Ascending aorta (tissue), 2 donors: ENCODE results near the gene METTL25B. TPM values are rescaled to one million over a fixed set of nuclear protein-coding genes. Genes with fewer than 3 reads are reported as not detected.
"Not testable (repeated sequence)": the region's sequence is repeated elsewhere in the genome, so short reads cannot be mapped to it uniquely, and the experiment has no call there.

Experiments
- DNase-seq, 2 donors: peaks; one replicate each; pipeline ENCODE4 v3.0.0-alpha.2; 2019; ENCODE audit warnings: low spot score in 2 of 2
- H3K27ac ChIP-seq, 2 donors: fragments of 200-600 bp; sonication (generic); one replicate each; pipeline ENCODE4 v1.5.1; 2016 to 2017; ENCODE audit warnings: mild to moderate bottlenecking in 1 of 2
- H3K27me3 ChIP-seq: fragments of 200-600 bp; sonication (generic); one replicate; pipeline ENCODE4 v1.5.1; 2017
- H3K36me3 ChIP-seq, 2 donors: fragments of 200-600 bp; sonication (generic); one replicate each; pipeline ENCODE4 v1.5.1; 2016
- H3K4me1 ChIP-seq, 2 donors: fragments of 200-600 bp; sonication (generic); one replicate each; pipeline ENCODE4 v1.5.1; 2016 to 2017; ENCODE audit warnings: mild to moderate bottlenecking in 1 of 2
- H3K4me3 ChIP-seq, 2 donors: fragments of 200-600 bp; sonication (generic); one replicate each; pipeline ENCODE4 v1.5.1; 2016 to 2017; ENCODE audit warnings: mild to moderate bottlenecking in 1 of 2
- H3K9me3 ChIP-seq, 2 donors: fragments of 200-600 bp; sonication (generic); one replicate each; pipeline ENCODE4 v1.5.1; 2016
- CTCF ChIP-seq, 3 experiments: fragments of 200-600 bp in 2 of 3; fragments of 450-650 bp in 1 of 3; sonication (generic) in 2 of 3; IDR thresholded peaks; one replicate each; pipeline ENCODE4 v1.5.1; 2016 to 2019; ENCODE audit warnings: antibody characterized with exemption in 3 of 3, mild to moderate bottlenecking in 1 of 3, moderate library complexity in 1 of 3
- intact Hi-C: fragments of 100-400 bp; cut with DNase I; formaldehyde crosslinking; loops from one replicate; pipeline ENCODE4 v1.15.1; 2023
- total RNA-seq: library from RNA; depleted of rRNA; stranded (reverse); fragments of >200 nt; gene quantifications from one replicate; pipeline ENCODE4 v1.1.0, GENCODE V29; 2016

The METTL25B gene
- total RNA-seq, 1 donor from 2014 or later: 9.9 TPM

DNA sequence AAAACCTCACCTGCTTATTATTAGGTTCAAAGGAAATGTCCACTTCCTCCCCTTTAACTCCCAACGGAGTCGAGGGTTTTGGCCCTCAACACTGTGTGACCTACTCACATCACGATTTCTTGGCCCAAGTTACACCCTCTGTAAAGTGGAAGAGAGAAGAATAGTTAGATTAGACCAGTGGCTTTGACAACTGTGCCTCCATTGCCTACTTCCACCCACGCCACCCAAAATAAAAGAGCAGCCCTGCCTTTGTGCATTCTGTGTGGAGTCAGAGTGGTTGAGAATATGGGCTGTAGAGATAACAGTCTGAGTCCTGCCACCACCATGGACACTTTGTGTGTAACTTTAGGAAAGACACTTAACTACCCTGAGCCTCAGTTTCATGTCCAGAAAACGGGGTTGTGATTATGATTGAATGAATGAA is 27.3 kb downstream of the METTL25B start:
- Histone ChIP-seq H3K27ac (no peak overlapping the region), H3K4me3 (no peak overlapping the region), H3K27me3 (no peaks in the 10 kb centered on the region), H3K9me3 (no peaks in the 10 kb centered on the region), H3K36me3 (no peaks in the 10 kb centered on the region), H3K4me1 (peaks cover 0 to 5% of the 10 kb centered on the region in 2 donors)
- intact Hi-C loops: no loop called here
- TF ChIP-seq CTCF (IDR thresholded peaks at IDR 0.05): no peak
- no peak for DNase-seq

- H3K9me3 ChIP-seq: no peaks in the 10 kb centered on the region
- H3K4me1 ChIP-seq: peaks cover 0 to 5% of the 10 kb centered on the region in 2 donors
- no peaks in the 10 kb centered on the region for H3K36me3 ChIP-seq
- no peak overlapping the region for H3K27ac ChIP-seq
- no peak for DNase-seq
- no peak for TF ChIP-seq CTCF (IDR thresholded peaks at IDR 0.05)
- H3K27me3 ChIP-seq: no peaks in the 10 kb centered on the region
- intact Hi-C loops: no loop called here
- H3K4me3 ChIP-seq: no peak overlapping the region
These were observed 28.1 kb downstream of the METTL25B start for GRCh38 chr1:156756355-156756754.

GRCh38 chr1:156757572-156758253 is 29.4 kb downstream of the METTL25B start:
- H3K27me3 ChIP-seq, intact Hi-C loops, H3K9me3 ChIP-seq, H3K4me1 ChIP-seq, DNase-seq, H3K4me3 ChIP-seq, H3K27ac ChIP-seq, H3K36me3 ChIP-seq: not testable (repeated sequence)

DNA sequence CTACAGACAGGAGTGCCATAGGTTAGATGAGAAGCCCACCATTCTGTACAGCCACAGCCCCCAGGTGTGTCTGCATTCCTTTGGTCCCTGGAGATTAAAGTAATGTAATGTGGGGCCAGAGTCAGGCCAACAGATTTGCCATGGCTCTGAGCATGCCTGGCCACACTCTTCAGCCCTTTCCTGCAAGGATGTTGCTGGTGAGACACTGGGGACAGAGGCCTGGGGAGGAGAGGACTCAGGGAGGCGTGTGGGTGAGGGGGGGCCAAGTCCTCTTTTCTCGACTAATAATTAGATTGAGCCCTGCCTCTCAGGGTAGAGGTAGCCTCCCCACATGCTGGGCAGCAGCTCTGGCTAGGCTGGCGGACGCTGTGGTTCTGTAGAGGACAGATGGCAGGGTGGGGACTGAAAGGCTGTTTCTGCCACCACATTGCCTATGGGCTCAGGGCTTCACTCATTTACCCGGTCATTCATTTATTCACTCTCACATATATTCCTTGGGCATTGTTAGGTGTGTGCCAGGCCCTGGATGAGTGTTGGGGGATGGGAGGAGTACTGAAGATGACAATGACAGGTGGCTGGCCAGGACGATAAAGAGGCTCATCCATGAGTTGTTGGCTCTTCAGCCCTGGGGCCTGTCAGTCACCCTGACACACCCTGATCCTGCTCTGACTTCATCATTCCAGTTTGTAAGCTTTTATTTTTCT is 32.0 kb downstream of the METTL25B start:
- intact Hi-C loops: loop anchor here (10.0 kb wide), 1 partner anchor 375 kb away; the partner anchor contains the start of gene ETV3
- Histone ChIP-seq H3K27ac (no peak overlapping the region), H3K4me1 (no peaks in the 10 kb centered on the region), H3K36me3 (no peaks in the 10 kb centered on the region), H3K9me3 (no peaks in the 10 kb centered on the region), H3K4me3 (no peak overlapping the region), H3K27me3 (no peaks in the 10 kb centered on the region)
- TF ChIP-seq CTCF (IDR thresholded peaks at IDR 0.05): no peak
- DNase-seq: no peak

- no peaks in the 10 kb centered on the region for H3K36me3 ChIP-seq
- no peak for TF ChIP-seq CTCF (IDR thresholded peaks at IDR 0.05)
- H3K4me3 ChIP-seq: no peak overlapping the region
- no peak overlapping the region for H3K27ac ChIP-seq
- no peaks in the 10 kb centered on the region for H3K4me1 ChIP-seq
- no peaks in the 10 kb centered on the region for H3K9me3 ChIP-seq
- no peak for DNase-seq
- no peaks in the 10 kb centered on the region for H3K27me3 ChIP-seq
- intact Hi-C loops: loop anchor here (10.0 kb wide), 1 partner anchor 374 kb away; the partner anchor contains the start of gene ETV3
These were observed 32.5 kb downstream of the METTL25B start for GRCh38 chr1:156760796-156761104.

DNA sequence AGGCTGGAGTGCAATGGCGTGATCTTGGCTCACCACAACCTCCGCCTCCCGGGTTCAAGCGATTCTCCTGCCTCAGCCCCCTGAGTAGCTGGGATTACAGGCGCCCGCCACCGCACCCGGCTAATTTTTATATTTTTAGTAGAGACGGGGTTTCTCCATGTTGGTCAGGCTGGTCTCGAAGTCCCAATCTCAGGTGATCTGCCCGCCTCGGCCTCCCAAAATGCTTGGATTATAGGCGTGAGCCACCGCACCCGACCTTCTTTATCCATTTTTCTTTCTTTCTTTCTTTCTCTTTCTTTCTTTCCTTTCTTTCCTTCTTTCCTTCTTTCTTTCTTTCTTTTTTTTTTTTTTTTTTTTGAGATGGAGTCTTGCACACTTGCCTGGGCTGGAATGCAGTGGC is 36.9 kb downstream of the METTL25B start:
- not testable (repeated sequence) for DNase-seq
- intact Hi-C loops: loop anchor here (5.0 to 10.0 kb wide), 2 partner anchors 58 to 370 kb away; partner anchors contain the start of genes CRABP2 and ETV3

More for the DNA sequence above, 36.9 kb downstream of the METTL25B start:
- not testable (repeated sequence) for H3K4me3 ChIP-seq, H3K27ac ChIP-seq, H3K36me3 ChIP-seq, H3K9me3 ChIP-seq, H3K27me3 ChIP-seq
- H3K4me1 ChIP-seq: peaks cover 0 to 16% of the 10 kb centered on the region in 2 donors
